ENCODE results near the gene ARSK.

Gene ARSK

DNA sequence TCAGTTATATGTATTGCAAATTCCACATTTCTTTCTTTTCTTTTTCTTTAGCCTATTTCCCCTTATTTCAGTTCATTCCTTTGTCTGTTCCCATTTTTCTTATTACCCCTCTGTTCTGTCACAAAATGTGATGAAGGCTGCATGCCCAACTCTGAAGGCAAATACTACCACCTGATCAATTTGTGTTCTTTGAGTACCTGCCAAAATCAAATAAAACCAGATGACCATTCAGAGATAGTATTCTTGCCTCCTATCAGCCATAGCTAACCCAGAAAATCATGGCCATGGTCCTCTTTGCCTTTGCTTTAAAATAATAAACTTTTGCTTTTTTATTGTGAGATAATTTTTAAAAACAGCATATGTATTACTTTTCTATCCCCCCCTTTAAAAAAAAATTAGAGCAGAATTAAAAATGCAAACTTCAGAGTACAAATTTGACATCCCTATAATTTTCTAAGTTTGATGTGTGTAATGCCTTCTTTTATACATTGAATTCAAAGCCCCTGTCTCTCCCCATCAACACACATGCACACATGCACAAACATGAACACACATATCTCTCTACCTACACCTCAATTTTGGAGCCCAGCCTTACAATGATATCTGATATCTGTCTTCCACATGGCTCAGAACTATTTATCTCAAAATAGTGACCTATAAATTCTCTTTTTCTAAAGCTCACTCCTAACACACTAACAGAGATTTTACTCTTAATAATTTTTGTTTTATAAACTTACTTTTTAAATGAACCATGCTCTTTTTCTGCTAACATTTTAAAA is 95.1 kb downstream of the ARSK start:
- H3K9ac ChIP-seq (ENCODE audit: insufficient read length): no peak overlapping the region
- no peaks in the 10 kb centered on the region for H3K9me3 ChIP-seq (ENCODE audit: low read depth, low read length)
- no peak overlapping the region for H3K4me3 ChIP-seq
- H3K27ac ChIP-seq: no peak overlapping the region
- H3K36me3 ChIP-seq (ENCODE audit: insufficient read depth, low read length): no peaks in the 10 kb centered on the region
- no peak for DNase-seq (ENCODE audit: low read depth, low spot score)
- no peak for TF ChIP-seq EZH2 (IDR thresholded peaks at IDR 0.05)
- TF ChIP-seq POLR2AphosphoS5 (IDR thresholded peaks at IDR 0.05; ENCODE audit: borderline replicate concordance, low read depth, low read length): no peak
- no peak for TF ChIP-seq FOXP2 (optimal IDR thresholded peaks at IDR 0.05; ENCODE audit: control extremely low read depth, extremely low read length, insufficient read depth)

DNA sequence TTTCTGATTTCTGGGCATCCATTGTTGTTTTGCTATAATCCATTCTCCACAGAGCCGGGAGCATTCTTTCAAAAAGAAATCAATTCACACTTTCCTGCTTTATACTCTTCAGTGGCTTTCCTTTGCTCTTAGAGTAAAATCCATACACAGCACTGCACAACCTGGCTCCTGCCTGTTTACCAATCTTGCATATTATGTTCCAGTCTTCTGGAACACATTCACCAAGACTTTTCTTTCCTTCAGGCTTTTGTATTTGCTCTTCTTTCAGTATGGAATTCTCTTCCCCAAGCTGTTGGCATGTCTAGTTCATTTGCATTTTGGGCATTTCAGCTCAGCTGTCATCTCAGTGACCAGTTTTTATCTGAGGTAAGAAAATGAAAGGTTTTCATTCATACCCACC is 97.9 kb downstream of the ARSK start:
- no peak for DNase-seq (ENCODE audit: low read depth, low spot score)
- Histone ChIP-seq H3K9me3 (ENCODE audit: low read depth, low read length) (no peaks in the 10 kb centered on the region), H3K9ac (ENCODE audit: insufficient read length) (no peak overlapping the region), H3K36me3 (ENCODE audit: insufficient read depth, low read length) (no peaks in the 10 kb centered on the region), H3K27ac (no peak overlapping the region), H3K4me3 (no peak overlapping the region)
- TF ChIP-seq POLR2AphosphoS5 (IDR thresholded peaks at IDR 0.05; ENCODE audit: borderline replicate concordance, low read depth, low read length) (no peak), FOXP2 (optimal IDR thresholded peaks at IDR 0.05; ENCODE audit: control extremely low read depth, extremely low read length, insufficient read depth) (no peak), EZH2 (IDR thresholded peaks at IDR 0.05) (no peak)

DNA sequence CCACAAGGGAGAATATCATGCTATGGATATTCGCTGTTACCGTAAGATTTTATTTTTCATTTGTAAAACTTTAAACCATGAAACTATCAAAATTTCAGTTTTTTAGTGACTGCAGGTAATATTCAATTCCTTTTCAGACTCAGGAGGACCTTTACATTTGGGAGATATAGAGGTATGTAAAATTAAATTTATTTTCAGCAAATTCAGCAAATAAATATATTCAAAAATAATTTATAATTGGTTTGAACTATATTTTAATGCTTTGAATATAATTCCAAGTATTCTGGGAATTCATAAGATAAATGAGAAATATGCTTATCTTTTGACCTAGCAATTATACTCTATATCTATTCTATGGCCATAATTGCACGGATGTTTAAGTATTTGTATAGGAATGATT is 99.3 kb downstream of the ARSK start:
- no peaks in the 10 kb centered on the region for H3K36me3 ChIP-seq (ENCODE audit: insufficient read depth, low read length)
- H3K9me3 ChIP-seq (ENCODE audit: low read depth, low read length): no peaks in the 10 kb centered on the region
- H3K4me3 ChIP-seq: no peak overlapping the region
- no peak overlapping the region for H3K27ac ChIP-seq
- TF ChIP-seq FOXP2 (optimal IDR thresholded peaks at IDR 0.05; ENCODE audit: control extremely low read depth, extremely low read length, insufficient read depth): no peak
- TF ChIP-seq POLR2AphosphoS5 (IDR thresholded peaks at IDR 0.05; ENCODE audit: borderline replicate concordance, low read depth, low read length): no peak
- no peak for TF ChIP-seq EZH2 (IDR thresholded peaks at IDR 0.05)
- DNase-seq (ENCODE audit: low read depth, low spot score): no peak
- H3K9ac ChIP-seq (ENCODE audit: insufficient read length): no peak overlapping the region
